Measurements from ENCODE around the gene TLK1. TPM values are rescaled to one million over a fixed set of nuclear protein-coding genes. Genes with fewer than 3 reads are reported as not detected.

Gene TLK1
- total and polyA plus RNA-seq, 2 of the 4 experiments (the other 2 are of a cell fraction): 7.3 to 12.5 TPM

DNA sequence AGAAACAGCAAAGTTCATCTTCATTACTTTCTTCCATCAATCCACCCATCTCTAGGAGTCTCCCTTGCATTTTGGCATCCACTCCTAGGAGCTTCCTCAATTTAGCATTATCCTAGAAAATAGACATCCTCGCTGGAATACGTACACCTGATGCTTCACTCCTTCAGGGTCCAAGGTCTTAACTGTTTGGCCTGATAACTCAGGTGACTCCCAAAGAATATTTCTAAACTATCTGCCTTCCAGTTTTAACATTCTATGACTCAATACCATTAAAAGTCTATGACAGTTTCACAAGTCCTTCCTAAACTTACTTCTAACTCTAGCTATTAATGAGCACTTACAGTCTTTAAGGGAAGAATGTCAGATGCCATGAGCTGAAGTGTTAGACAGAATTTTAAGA is 26.5 kb upstream of the TLK1 start:
- H3K27me3 ChIP-seq (ENCODE audit: control insufficient read depth, insufficient read depth, low read length): no peaks in the 10 kb centered on the region
- no peaks in the 10 kb centered on the region for H4K20me1 ChIP-seq (ENCODE audit: insufficient read depth, low read length)
- no peak overlapping the region for H2BK120ac ChIP-seq (ENCODE audit: low read depth, low read length)
- no peak overlapping the region for H4K5ac ChIP-seq (ENCODE audit: low read depth, low read length)
- H3K14ac ChIP-seq (replicated peaks; ENCODE audit: low read depth, low read length): no peak overlapping the region
- H3K23ac ChIP-seq (ENCODE audit: low read depth, low read length): no peak overlapping the region
- DNase-seq: no peak
- H2BK15ac ChIP-seq (ENCODE audit: low read depth, low read length): no peak overlapping the region
- no peak overlapping the region for H2AFZ ChIP-seq (replicated peaks; ENCODE audit: low read length, poor library complexity)
- no peak overlapping the region for H3K4ac ChIP-seq (ENCODE audit: low read depth, low read length)
- TF ChIP-seq, protein P1, sequence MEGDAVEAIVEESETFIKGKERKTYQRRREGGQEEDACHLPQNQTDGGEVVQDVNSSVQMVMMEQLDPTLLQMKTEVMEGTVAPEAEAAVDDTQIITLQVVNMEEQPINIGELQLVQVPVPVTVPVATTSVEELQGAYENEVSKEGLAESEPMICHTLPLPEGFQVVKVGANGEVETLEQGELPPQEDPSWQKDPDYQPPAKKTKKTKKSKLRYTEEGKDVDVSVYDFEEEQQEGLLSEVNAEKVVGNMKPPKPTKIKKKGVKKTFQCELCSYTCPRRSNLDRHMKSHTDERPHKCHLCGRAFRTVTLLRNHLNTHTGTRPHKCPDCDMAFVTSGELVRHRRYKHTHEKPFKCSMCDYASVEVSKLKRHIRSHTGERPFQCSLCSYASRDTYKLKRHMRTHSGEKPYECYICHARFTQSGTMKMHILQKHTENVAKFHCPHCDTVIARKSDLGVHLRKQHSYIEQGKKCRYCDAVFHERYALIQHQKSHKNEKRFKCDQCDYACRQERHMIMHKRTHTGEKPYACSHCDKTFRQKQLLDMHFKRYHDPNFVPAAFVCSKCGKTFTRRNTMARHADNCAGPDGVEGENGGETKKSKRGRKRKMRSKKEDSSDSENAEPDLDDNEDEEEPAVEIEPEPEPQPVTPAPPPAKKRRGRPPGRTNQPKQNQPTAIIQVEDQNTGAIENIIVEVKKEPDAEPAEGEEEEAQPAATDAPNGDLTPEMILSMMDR (conservative IDR thresholded peaks at IDR 0.05; ENCODE audit: low read depth, low read length): no peak
- TF ChIP-seq RCOR1 (IDR thresholded peaks at IDR 0.05; ENCODE audit: insufficient replicate concordance, low read length) (no peak), SMC3 (IDR thresholded peaks at IDR 0.05; ENCODE audit: low read depth, low read length) (no peak), CEBPB (IDR thresholded peaks at IDR 0.05; ENCODE audit: low read depth, low read length) (no peak), RFX5 (IDR thresholded peaks at IDR 0.05; ENCODE audit: low read depth, low read length) (no peak), CHD1 (IDR thresholded peaks at IDR 0.05; ENCODE audit: low read depth, low read length) (no peak), POLR2A (IDR thresholded peaks at IDR 0.05; ENCODE audit: low read depth, low read length) (no peak), MAFK (IDR thresholded peaks at IDR 0.05; ENCODE audit: low read depth, low read length) (no peak), BHLHE40 (IDR thresholded peaks at IDR 0.05; ENCODE audit: low read depth, low read length) (no peak), MAZ (IDR thresholded peaks at IDR 0.05; ENCODE audit: borderline replicate concordance, low read depth, low read length) (no peak), MXI1 (IDR thresholded peaks at IDR 0.05; ENCODE audit: borderline replicate concordance, low read depth, low read length) (no peak), FOS (IDR thresholded peaks at IDR 0.05; ENCODE audit: low read depth, low read length) (no peak), NFE2L2 (IDR thresholded peaks at IDR 0.05; ENCODE audit: low read depth, low read length) (no peak), RAD21 (IDR thresholded peaks at IDR 0.05; ENCODE audit: low read length) (no peak)
- TF ChIP-seq, protein P2, sequence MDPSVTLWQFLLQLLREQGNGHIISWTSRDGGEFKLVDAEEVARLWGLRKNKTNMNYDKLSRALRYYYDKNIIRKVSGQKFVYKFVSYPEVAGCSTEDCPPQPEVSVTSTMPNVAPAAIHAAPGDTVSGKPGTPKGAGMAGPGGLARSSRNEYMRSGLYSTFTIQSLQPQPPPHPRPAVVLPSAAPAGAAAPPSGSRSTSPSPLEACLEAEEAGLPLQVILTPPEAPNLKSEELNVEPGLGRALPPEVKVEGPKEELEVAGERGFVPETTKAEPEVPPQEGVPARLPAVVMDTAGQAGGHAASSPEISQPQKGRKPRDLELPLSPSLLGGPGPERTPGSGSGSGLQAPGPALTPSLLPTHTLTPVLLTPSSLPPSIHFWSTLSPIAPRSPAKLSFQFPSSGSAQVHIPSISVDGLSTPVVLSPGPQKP (IDR thresholded peaks at IDR 0.05; ENCODE audit: borderline replicate concordance, low read depth, low read length): no peak
- TF ChIP-seq, protein P3, sequence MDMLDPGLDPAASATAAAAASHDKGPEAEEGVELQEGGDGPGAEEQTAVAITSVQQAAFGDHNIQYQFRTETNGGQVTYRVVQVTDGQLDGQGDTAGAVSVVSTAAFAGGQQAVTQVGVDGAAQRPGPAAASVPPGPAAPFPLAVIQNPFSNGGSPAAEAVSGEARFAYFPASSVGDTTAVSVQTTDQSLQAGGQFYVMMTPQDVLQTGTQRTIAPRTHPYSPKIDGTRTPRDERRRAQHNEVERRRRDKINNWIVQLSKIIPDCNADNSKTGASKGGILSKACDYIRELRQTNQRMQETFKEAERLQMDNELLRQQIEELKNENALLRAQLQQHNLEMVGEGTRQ (IDR thresholded peaks at IDR 0.05; ENCODE audit: low read depth, low read length): no peak
- H4K91ac ChIP-seq (ENCODE audit: insufficient read depth, low read depth, low read length): no peak overlapping the region
- no peak for ATAC-seq (ENCODE audit: low read depth)
- no TSS peak for BruUV-seq (replicated peaks)
- H2AK9ac ChIP-seq (replicated peaks; ENCODE audit: low read depth, low read length, poor library complexity): no peak overlapping the region
- no peak overlapping the region for H3K4me2 ChIP-seq (ENCODE audit: low read depth, low read length)
- dilution Hi-C loops (cut with HindIII; ENCODE audit: low sequenced_read_pairs, unreplicated experiment) (no loop called here), in situ Hi-C loops (cut with MboI; ENCODE audit: low sequenced_read_pairs) (no loop called here), intact Hi-C loops (cut with micrococcal nuclease) (no loop called here)
- H3K9ac ChIP-seq (ENCODE audit: low read depth, low read length): no peak overlapping the region
- ChIA-PET CTCF (no interaction called here), POLR2A (ENCODE audit: unreplicated experiment) (no interaction called here)
- H3K4me3 ChIP-seq (ENCODE audit: insufficient read depth, low read depth, low read length): no peak overlapping the region
- H3K79me1 ChIP-seq (ENCODE audit: low read depth in 1 of 2, low read length in 2 of 2): 0 out of 4 replicates have a peak, but pooled peaks cover 0 to 3% of the 10 kb centered on the region in 2 experiments
- H3K27ac ChIP-seq (ENCODE audit: insufficient read depth, low read length): no peak overlapping the region
- no peak overlapping the region for H2AK5ac ChIP-seq (ENCODE audit: low read depth, low read length)
- H3K4me1 ChIP-seq (ENCODE audit: control insufficient read depth, insufficient read depth, low read length): peaks cover 8% of the 10 kb centered on the region
- H2BK5ac ChIP-seq (ENCODE audit: low read depth, low read length, poor library complexity, severe bottlenecking): no peak overlapping the region
- peak overlapping the region; percentile 4; the same call in 1 of the 2 replicates for H3K18ac ChIP-seq (ENCODE audit: low read depth, low read length)
- no peaks in the 10 kb centered on the region for H3K36me3 ChIP-seq (ENCODE audit: control insufficient read depth, insufficient read depth, low read length)
- H4K8ac ChIP-seq (ENCODE audit: low read depth in 2 of 2, low read length in 2 of 2): no peak overlapping the region
- no peak overlapping the region for H3K56ac ChIP-seq (ENCODE audit: extremely low read depth, insufficient read depth, low read length)
- no peak overlapping the region for H2BK20ac ChIP-seq (ENCODE audit: low read depth, low read length)
- 100% methylated on average over 2 of the region's 2 CpGs; no CpG with 5 or more reads in 1 of the 2 experiments for WGBS, 2 experiments (ENCODE audit: extremely low coverage in 2 of 2, insufficient read length in 1 of 2)
- H3K9me3 ChIP-seq (ENCODE audit: control insufficient read depth, insufficient read depth, low read length): no peaks in the 10 kb centered on the region
- peaks cover 8% of the 10 kb centered on the region for H3K9me1 ChIP-seq (ENCODE audit: insufficient read depth, low read length)
